ENCODE measurements around the gene SAP130.

- TF ChIP-seq EZH2 (IDR thresholded peaks at IDR 0.05; ENCODE audit: insufficient read depth, poor library complexity, severe bottlenecking) (no peak), EZH2phosphoT487 (IDR thresholded peaks at IDR 0.05; ENCODE audit: insufficient read depth, low read depth) (no peak)
Observed at GRCh38 chr2:128012698-128013097, 15.2 kb downstream of the SAP130 start.

Data from GM23248 (cell line).